Loucy (cell line): ENCODE data around the gene MYOM3.

ENCODE experiments used
- H2AFZ ChIP-seq: fragments of 200-600 bp; sonication (generic); 2 replicates; pipeline ENCODE4 v1.6.0; 2016; ENCODE audit warnings: antibody characterized with exemption, mild to moderate bottlenecking, low read length, moderate library complexity
- H3F3A ChIP-seq: fragments of 200-600 bp; 2 replicates; pipeline ENCODE4 v1.6.0; 2016; ENCODE audit warnings: antibody characterized with exemption, low read depth, mild to moderate bottlenecking
- H3K27me3 ChIP-seq: fragments of 200-600 bp; sonication (generic); 2 replicates; pipeline ENCODE4 v1.6.1; 2014; ENCODE audit warnings: low read length, mild to moderate bottlenecking; ENCODE audit not compliant: insufficient read depth, poor library complexity, severe bottlenecking
- H3K36me3 ChIP-seq: fragments of 200-600 bp; sonication (generic); 2 replicates; pipeline ENCODE4 v1.6.1; 2016; ENCODE audit warnings: low read length; ENCODE audit not compliant: insufficient read depth
- H3K4me1 ChIP-seq: fragments of 200-600 bp; sonication (generic); 2 replicates; pipeline ENCODE4 v1.5.1; 2014; ENCODE audit warnings: low read length, mild to moderate bottlenecking; ENCODE audit not compliant: insufficient read depth, poor library complexity, severe bottlenecking
- H3K4me2 ChIP-seq: fragments of 200-600 bp; sonication (generic); 2 replicates; pipeline ENCODE4 v1.6.0; 2014; ENCODE audit warnings: antibody characterized with exemption, low read length, low read depth, mild to moderate bottlenecking; ENCODE audit not compliant: poor library complexity, severe bottlenecking
- H3K4me3 ChIP-seq: fragments of 200-600 bp; sonication (generic); 2 replicates; pipeline ENCODE4 v1.5.1; 2014; ENCODE audit warnings: low read length, mild to moderate bottlenecking, mixed read lengths; ENCODE audit not compliant: poor library complexity, severe bottlenecking
- H3K79me2 ChIP-seq: fragments of 200-600 bp; sonication (generic); 2 replicates; pipeline ENCODE4 v1.6.1; 2014; ENCODE audit warnings: low read length; ENCODE audit not compliant: insufficient read depth
- H3K9ac ChIP-seq: fragments of 200-600 bp; sonication (generic); 2 replicates; pipeline ENCODE4 v1.6.0; 2014; ENCODE audit warnings: mild to moderate bottlenecking, low read depth, low read length, moderate library complexity; ENCODE audit not compliant: poor library complexity, severe bottlenecking
- H3K9me2 ChIP-seq: fragments of 200-600 bp; sonication (generic); replicated peaks from 2 replicates; pipeline ENCODE4 v1.6.1; 2016; ENCODE audit warnings: low read depth, low read length, mixed read lengths
- H3K9me3 ChIP-seq: fragments of 200-600 bp; sonication (generic); 2 replicates; pipeline ENCODE4 v1.6.1; 2014; ENCODE audit warnings: mild to moderate bottlenecking, antibody characterized with exemption, low read length, low read depth; ENCODE audit not compliant: insufficient read depth
- H4K20me1 ChIP-seq: fragments of 200-600 bp; sonication (generic); 2 replicates; pipeline ENCODE4 v1.6.0; 2014; ENCODE audit warnings: antibody characterized with exemption, low read length, mild to moderate bottlenecking; ENCODE audit not compliant: insufficient read depth, poor library complexity, severe bottlenecking
- EZH2phosphoT487 ChIP-seq: fragments of 200-600 bp; IDR thresholded peaks from 2 replicates; pipeline ENCODE4 v1.6.1; 2018; ENCODE audit warnings: antibody characterized with exemption, mild to moderate bottlenecking, moderate library complexity, borderline replicate concordance
- TF ChIP-seq, protein P1 (sequence below): fragments of 200-600 bp; sonication (generic); conservative IDR thresholded peaks from 2 replicates; pipeline ENCODE4 v1.5.1; 2014; ENCODE audit warnings: mild to moderate bottlenecking, antibody characterized with exemption, low read length

Gene MYOM3

DNA sequence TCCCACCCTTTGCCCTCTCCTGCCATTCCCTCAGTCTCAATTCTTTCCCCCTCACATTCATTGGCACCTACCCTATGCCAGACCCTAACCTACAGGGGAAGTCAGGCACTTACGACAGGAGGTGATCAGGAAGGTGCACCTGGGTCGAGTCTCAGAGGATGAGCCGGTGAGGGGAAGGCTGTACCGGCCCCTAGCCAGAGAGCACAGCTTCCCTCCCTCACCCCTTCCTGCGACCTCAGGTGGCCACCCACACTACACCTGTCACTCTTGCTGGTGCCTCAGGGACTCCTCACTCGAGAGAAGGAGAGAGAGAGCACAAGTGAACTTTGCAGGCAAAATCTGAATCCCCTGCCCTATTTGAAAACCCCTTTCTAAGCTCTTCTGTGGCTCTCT lies 1.7 kb upstream of the MYOM3 start:
- TF ChIP-seq, protein P1, sequence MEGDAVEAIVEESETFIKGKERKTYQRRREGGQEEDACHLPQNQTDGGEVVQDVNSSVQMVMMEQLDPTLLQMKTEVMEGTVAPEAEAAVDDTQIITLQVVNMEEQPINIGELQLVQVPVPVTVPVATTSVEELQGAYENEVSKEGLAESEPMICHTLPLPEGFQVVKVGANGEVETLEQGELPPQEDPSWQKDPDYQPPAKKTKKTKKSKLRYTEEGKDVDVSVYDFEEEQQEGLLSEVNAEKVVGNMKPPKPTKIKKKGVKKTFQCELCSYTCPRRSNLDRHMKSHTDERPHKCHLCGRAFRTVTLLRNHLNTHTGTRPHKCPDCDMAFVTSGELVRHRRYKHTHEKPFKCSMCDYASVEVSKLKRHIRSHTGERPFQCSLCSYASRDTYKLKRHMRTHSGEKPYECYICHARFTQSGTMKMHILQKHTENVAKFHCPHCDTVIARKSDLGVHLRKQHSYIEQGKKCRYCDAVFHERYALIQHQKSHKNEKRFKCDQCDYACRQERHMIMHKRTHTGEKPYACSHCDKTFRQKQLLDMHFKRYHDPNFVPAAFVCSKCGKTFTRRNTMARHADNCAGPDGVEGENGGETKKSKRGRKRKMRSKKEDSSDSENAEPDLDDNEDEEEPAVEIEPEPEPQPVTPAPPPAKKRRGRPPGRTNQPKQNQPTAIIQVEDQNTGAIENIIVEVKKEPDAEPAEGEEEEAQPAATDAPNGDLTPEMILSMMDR, result no peak
- TF ChIP-seq EZH2phosphoT487, result no peak
- no peaks in the 10 kb centered on the region for H3K36me3 ChIP-seq
- H3K9me3 ChIP-seq, result no peaks in the 10 kb centered on the region
- H3K27me3 ChIP-seq, result no peaks in the 10 kb centered on the region
- no peak overlapping the region for H3K9ac ChIP-seq
- H2AFZ ChIP-seq, result no peak overlapping the region
- no peak overlapping the region for H3K4me2 ChIP-seq
- H3F3A ChIP-seq, result no peaks in the 10 kb centered on the region
- no peaks in the 10 kb centered on the region for H3K79me2 ChIP-seq
- H3K9me2 ChIP-seq, result no peaks in the 10 kb centered on the region
- H3K4me1 ChIP-seq, result peaks cover 5% of the 10 kb centered on the region
- H3K4me3 ChIP-seq, result no peak overlapping the region
- no peaks in the 10 kb centered on the region for H4K20me1 ChIP-seq

DNA sequence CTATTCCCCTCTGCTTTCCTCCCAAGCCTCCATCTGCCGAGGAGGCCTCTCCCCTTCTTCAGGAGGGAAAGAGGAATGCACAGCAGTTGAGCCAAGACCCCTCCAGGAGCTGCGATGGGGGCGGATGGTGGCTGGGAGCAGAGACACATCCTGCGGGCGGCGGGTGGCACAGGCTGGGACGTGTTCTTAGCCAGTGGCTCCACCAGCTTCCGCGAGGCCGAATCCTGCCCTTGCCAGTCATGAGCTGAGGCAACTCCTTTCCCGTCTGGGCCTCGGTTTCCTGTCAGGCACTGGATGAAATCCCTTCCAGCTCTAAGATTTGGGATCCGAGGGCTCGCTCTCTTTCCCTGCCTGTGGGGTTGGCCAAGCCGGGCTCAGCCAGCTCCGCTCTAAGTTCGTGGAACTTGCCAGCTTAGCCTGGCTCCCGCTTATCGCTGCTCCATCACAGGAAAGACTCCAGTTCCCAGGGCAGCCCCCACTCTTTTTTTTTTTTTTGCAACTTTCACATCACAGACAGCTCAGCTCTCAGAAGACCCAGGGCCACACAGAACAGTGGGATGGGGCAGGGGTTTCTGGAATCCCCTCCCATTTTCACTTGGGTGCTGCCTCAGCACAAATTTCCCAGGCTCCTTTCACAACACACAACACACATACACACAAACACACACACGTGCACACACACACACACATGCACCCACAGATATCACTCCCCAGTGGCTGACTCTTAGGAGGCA lies 506 bp downstream of the MYOM3 start:
- Histone ChIP-seq H3K79me2 (no peaks in the 10 kb centered on the region), H3K4me1 (peaks cover 5% of the 10 kb centered on the region), H4K20me1 (no peaks in the 10 kb centered on the region), H3K27me3 (no peaks in the 10 kb centered on the region), H2AFZ (no peak overlapping the region), H3K4me2 (no peak overlapping the region), H3K36me3 (no peaks in the 10 kb centered on the region), H3K9ac (no peak overlapping the region), H3K9me2 (no peaks in the 10 kb centered on the region), H3K9me3 (no peaks in the 10 kb centered on the region), H3K4me3 (no peak overlapping the region), H3F3A (no peaks in the 10 kb centered on the region)
- TF ChIP-seq EZH2phosphoT487, result no peak
- TF ChIP-seq, protein P1, result no peak

DNA sequence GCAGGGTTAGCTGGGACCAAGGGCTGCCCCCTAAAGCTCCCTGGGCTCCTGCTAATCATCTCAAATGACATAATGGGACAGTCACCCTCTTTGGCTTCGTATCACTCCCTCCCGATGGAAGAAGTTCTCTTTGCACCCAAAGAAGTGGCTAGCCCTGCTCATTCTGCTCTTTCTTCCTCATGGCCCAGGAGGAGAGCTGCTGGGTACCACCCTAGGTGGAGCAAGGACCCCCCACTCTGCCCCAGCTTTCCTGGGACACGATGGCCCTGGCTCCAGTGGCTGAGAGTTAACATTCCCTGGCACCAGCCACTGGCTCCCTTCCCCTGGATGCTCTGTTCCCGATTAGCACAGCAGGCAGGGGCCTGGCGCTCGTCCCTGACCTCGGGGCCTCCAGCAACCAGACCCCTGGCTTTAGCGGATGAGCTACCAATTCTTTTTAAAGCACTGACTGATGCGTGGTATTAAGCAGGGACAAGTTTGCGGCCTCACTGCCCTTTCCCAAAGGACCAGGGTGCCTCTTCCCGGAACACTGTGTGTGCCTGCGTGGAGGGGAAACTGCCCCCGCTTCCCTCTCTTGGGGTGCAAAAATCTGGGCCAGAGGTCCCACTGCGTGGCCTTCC lies 1.2 kb downstream of the MYOM3 start:
- no peak overlapping the region for H3K4me3 ChIP-seq
- no peaks in the 10 kb centered on the region for H3K9me2 ChIP-seq
- no peak overlapping the region for H2AFZ ChIP-seq
- H3K4me1 ChIP-seq, result peaks cover 5% of the 10 kb centered on the region
- H3K9me3 ChIP-seq, result no peaks in the 10 kb centered on the region
- no peak for TF ChIP-seq EZH2phosphoT487
- TF ChIP-seq, protein P1, result no peak
- no peak overlapping the region for H3K9ac ChIP-seq
- H3K27me3 ChIP-seq, result no peaks in the 10 kb centered on the region
- H3K79me2 ChIP-seq, result no peaks in the 10 kb centered on the region
- H4K20me1 ChIP-seq, result no peaks in the 10 kb centered on the region
- no peaks in the 10 kb centered on the region for H3K36me3 ChIP-seq
- no peak overlapping the region for H3K4me2 ChIP-seq
- no peaks in the 10 kb centered on the region for H3F3A ChIP-seq
